WTC11 (cell line): Measurements from ENCODE around the gene RBM28.

Source experiments
- ATF3 ChIP-seq: sonication (generic); formaldehyde crosslinking; conservative IDR thresholded peaks from 2 replicates; pipeline ENCODE4 v1.8.1; 2022; ENCODE audit warnings: mild to moderate bottlenecking, missing genetic modification reagents
- CDX4 ChIP-seq: fragments of 250-450 bp; sonication (Bioruptor Pico); IDR thresholded peaks from 2 replicates; pipeline ENCODE4 v1.9.0; 2021; ENCODE audit warnings: moderate library complexity, mild to moderate bottlenecking, inconsistent platforms, borderline replicate concordance
- CTCF ChIP-seq: fragments of 200-600 bp; IDR thresholded peaks from 2 replicates; pipeline ENCODE4 v1.8.0; 2022; ENCODE audit warnings: antibody characterized with exemption
- ESRRA ChIP-seq: sonication (generic); formaldehyde crosslinking; IDR thresholded peaks from 2 replicates; pipeline ENCODE4 v1.8.1; 2022; ENCODE audit warnings: mild to moderate bottlenecking, missing genetic modification reagents, borderline replicate concordance
- JUN ChIP-seq: sonication (generic); formaldehyde crosslinking; IDR thresholded peaks from 2 replicates; pipeline ENCODE4 v1.8.0; 2023; ENCODE audit warnings: mild to moderate bottlenecking, missing genetic modification reagents
- NFYB ChIP-seq: sonication (generic); formaldehyde crosslinking; conservative IDR thresholded peaks from 2 replicates; pipeline ENCODE4 v1.8.0; 2022; ENCODE audit warnings: low read depth, missing genetic modification reagents
- TF ChIP-seq, protein P1 (sequence below): sonication (generic); formaldehyde crosslinking; IDR thresholded peaks from 2 replicates; pipeline ENCODE4 v1.8.0; 2022; ENCODE audit warnings: mild to moderate bottlenecking, missing genetic modification reagents
- TF ChIP-seq, protein P2 (sequence below): sonication (generic); formaldehyde crosslinking; IDR thresholded peaks from 2 replicates; pipeline ENCODE4 v1.8.1; 2022; ENCODE audit warnings: low read depth, missing genetic modification reagents, borderline replicate concordance
- TF ChIP-seq, protein P3 (sequence below): sonication (generic); formaldehyde crosslinking; IDR thresholded peaks from 2 replicates; pipeline ENCODE4 v1.8.1; 2023; ENCODE audit warnings: mild to moderate bottlenecking, missing genetic modification reagents, moderate library complexity
- TF ChIP-seq, protein P4 (sequence below): sonication (generic); formaldehyde crosslinking; IDR thresholded peaks from 2 replicates; pipeline ENCODE4 v1.8.0; 2022; ENCODE audit warnings: missing genetic modification reagents

- TF ChIP-seq NFYB (CRISPR knock-in tag) = no peak
- TF ChIP-seq ESRRA (CRISPR knock-in tag) = no peak
- TF ChIP-seq, protein P1, sequence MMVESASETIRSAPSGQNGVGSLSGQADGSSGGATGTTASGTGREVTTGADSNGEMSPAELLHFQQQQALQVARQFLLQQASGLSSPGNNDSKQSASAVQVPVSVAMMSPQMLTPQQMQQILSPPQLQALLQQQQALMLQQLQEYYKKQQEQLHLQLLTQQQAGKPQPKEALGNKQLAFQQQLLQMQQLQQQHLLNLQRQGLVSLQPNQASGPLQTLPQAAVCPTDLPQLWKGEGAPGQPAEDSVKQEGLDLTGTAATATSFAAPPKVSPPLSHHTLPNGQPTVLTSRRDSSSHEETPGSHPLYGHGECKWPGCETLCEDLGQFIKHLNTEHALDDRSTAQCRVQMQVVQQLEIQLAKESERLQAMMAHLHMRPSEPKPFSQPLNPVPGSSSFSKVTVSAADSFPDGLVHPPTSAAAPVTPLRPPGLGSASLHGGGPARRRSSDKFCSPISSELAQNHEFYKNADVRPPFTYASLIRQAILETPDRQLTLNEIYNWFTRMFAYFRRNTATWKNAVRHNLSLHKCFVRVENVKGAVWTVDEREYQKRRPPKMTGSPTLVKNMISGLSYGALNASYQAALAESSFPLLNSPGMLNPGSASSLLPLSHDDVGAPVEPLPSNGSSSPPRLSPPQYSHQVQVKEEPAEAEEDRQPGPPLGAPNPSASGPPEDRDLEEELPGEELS (CRISPR knock-in tag) = no peak
- TF ChIP-seq CTCF = no peak
- TF ChIP-seq, protein P2, sequence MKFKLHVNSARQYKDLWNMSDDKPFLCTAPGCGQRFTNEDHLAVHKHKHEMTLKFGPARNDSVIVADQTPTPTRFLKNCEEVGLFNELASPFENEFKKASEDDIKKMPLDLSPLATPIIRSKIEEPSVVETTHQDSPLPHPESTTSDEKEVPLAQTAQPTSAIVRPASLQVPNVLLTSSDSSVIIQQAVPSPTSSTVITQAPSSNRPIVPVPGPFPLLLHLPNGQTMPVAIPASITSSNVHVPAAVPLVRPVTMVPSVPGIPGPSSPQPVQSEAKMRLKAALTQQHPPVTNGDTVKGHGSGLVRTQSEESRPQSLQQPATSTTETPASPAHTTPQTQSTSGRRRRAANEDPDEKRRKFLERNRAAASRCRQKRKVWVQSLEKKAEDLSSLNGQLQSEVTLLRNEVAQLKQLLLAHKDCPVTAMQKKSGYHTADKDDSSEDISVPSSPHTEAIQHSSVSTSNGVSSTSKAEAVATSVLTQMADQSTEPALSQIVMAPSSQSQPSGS (CRISPR knock-in tag) = no peak
- TF ChIP-seq, protein P3, sequence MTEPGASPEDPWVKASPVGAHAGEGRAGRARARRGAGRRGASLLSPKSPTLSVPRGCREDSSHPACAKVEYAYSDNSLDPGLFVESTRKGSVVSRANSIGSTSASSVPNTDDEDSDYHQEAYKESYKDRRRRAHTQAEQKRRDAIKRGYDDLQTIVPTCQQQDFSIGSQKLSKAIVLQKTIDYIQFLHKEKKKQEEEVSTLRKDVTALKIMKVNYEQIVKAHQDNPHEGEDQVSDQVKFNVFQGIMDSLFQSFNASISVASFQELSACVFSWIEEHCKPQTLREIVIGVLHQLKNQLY (CRISPR knock-in tag) = no peak
- TF ChIP-seq JUN (CRISPR knock-in tag) = no peak
- TF ChIP-seq, protein P4, sequence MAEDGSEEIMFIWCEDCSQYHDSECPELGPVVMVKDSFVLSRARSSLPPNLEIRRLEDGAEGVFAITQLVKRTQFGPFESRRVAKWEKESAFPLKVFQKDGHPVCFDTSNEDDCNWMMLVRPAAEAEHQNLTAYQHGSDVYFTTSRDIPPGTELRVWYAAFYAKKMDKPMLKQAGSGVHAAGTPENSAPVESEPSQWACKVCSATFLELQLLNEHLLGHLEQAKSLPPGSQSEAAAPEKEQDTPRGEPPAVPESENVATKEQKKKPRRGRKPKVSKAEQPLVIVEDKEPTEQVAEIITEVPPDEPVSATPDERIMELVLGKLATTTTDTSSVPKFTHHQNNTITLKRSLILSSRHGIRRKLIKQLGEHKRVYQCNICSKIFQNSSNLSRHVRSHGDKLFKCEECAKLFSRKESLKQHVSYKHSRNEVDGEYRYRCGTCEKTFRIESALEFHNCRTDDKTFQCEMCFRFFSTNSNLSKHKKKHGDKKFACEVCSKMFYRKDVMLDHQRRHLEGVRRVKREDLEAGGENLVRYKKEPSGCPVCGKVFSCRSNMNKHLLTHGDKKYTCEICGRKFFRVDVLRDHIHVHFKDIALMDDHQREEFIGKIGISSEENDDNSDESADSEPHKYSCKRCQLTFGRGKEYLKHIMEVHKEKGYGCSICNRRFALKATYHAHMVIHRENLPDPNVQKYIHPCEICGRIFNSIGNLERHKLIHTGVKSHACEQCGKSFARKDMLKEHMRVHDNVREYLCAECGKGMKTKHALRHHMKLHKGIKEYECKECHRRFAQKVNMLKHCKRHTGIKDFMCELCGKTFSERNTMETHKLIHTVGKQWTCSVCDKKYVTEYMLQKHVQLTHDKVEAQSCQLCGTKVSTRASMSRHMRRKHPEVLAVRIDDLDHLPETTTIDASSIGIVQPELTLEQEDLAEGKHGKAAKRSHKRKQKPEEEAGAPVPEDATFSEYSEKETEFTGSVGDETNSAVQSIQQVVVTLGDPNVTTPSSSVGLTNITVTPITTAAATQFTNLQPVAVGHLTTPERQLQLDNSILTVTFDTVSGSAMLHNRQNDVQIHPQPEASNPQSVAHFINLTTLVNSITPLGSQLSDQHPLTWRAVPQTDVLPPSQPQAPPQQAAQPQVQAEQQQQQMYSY (CRISPR knock-in tag) = no peak
- no peak for TF ChIP-seq CDX4 (CRISPR knock-in tag)
- no peak for TF ChIP-seq ATF3 (CRISPR knock-in tag)
Observed at GRCh38 chr7:128350708-128351295, 7.1 kb upstream of the RBM28 start.
